HL-60 (cell line): Measurements from ENCODE around the gene DDX59.

Experiments
- DNase-seq, 2 experiments: peaks; one replicate each; pipeline ENCODE4 v3.0.0-alpha.2; 2010 to 2020; ENCODE audit warnings: low read depth in 1 of 2, low spot score in 1 of 2
- H3K27ac ChIP-seq: fragments of 250-450 bp; sonication (Bioruptor Pico); replicated peaks from 2 replicates; pipeline ENCODE4 v1.5.1; 2020; ENCODE audit warnings: mild to moderate bottlenecking, moderate library complexity
- H3K27me3 ChIP-seq: fragments of 250-450 bp; sonication (Bioruptor Pico); 2 replicates; pipeline ENCODE4 v1.5.1; 2021; ENCODE audit warnings: mild to moderate bottlenecking, moderate library complexity; ENCODE audit not compliant: insufficient read depth, poor library complexity, severe bottlenecking
- H3K4me3 ChIP-seq: replicated peaks from 2 replicates; pipeline ENCODE4 v1.5.1; 2011; ENCODE audit warnings: mild to moderate bottlenecking, control low read depth, low read length; ENCODE audit not compliant: insufficient read depth
- GABPA ChIP-seq: IDR thresholded peaks from 2 replicates; pipeline ENCODE4 v1.6.1; 2012; ENCODE audit warnings: low read depth
- POLR2AphosphoS5 ChIP-seq: IDR thresholded peaks from 2 replicates; pipeline ENCODE4 v1.6.1; 2012; ENCODE audit warnings: low read depth
- SPI1 ChIP-seq: IDR thresholded peaks from 2 replicates; pipeline ENCODE4 v1.6.1; 2012; ENCODE audit warnings: low read depth, mild to moderate bottlenecking, borderline replicate concordance
- TF ChIP-seq, protein P1 (sequence below): IDR thresholded peaks from 2 replicates; pipeline ENCODE4 v1.6.1; 2012; ENCODE audit warnings: low read depth; ENCODE audit not compliant: insufficient replicate concordance
- TF ChIP-seq, protein P2 (sequence below): IDR thresholded peaks from one replicate; pipeline ENCODE4 v1.5.1; 2011; ENCODE audit warnings: low read length, control low read depth, inconsistent platforms; ENCODE audit not compliant: insufficient read depth

Gene DDX59

DNA sequence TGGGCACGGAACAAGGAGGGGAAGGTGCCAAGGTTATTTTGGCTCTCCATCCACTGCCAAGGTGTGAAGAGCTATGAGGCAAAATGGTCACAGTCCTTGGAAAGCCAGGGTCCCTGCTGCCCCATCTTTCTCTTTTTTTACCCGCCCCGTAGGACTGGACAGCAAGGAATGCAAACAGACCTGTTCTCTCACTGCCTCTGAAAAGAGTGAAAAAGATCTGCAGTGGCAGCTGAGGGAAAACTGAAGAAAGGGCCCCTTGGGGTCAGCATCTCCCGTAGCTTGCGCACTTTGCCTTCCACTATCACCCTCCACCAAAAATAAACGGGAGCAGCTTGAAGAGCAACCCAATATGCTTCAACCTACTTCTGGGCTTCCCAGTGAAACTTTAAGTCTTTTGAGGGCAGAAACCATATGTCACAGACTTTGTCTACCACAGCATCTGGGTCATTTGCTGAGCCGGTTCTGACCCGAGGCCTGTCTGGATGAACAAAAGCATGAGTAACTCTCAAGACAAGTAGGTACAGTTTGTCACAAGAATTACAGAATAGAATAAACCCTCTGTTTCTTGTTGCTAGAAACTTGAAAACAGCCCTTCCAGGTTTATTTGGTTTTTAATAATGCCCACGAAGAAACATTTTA is 39.7 kb downstream of the DDX59 start:
- no peak overlapping the region for H3K27ac ChIP-seq
- DNase-seq: no peak
- TF ChIP-seq GABPA: no peak
- no peak for TF ChIP-seq SPI1
- no peak for TF ChIP-seq POLR2AphosphoS5
- TF ChIP-seq, protein P1, sequence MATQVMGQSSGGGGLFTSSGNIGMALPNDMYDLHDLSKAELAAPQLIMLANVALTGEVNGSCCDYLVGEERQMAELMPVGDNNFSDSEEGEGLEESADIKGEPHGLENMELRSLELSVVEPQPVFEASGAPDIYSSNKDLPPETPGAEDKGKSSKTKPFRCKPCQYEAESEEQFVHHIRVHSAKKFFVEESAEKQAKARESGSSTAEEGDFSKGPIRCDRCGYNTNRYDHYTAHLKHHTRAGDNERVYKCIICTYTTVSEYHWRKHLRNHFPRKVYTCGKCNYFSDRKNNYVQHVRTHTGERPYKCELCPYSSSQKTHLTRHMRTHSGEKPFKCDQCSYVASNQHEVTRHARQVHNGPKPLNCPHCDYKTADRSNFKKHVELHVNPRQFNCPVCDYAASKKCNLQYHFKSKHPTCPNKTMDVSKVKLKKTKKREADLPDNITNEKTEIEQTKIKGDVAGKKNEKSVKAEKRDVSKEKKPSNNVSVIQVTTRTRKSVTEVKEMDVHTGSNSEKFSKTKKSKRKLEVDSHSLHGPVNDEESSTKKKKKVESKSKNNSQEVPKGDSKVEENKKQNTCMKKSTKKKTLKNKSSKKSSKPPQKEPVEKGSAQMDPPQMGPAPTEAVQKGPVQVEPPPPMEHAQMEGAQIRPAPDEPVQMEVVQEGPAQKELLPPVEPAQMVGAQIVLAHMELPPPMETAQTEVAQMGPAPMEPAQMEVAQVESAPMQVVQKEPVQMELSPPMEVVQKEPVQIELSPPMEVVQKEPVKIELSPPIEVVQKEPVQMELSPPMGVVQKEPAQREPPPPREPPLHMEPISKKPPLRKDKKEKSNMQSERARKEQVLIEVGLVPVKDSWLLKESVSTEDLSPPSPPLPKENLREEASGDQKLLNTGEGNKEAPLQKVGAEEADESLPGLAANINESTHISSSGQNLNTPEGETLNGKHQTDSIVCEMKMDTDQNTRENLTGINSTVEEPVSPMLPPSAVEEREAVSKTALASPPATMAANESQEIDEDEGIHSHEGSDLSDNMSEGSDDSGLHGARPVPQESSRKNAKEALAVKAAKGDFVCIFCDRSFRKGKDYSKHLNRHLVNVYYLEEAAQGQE: no peak
- TF ChIP-seq, protein P2, sequence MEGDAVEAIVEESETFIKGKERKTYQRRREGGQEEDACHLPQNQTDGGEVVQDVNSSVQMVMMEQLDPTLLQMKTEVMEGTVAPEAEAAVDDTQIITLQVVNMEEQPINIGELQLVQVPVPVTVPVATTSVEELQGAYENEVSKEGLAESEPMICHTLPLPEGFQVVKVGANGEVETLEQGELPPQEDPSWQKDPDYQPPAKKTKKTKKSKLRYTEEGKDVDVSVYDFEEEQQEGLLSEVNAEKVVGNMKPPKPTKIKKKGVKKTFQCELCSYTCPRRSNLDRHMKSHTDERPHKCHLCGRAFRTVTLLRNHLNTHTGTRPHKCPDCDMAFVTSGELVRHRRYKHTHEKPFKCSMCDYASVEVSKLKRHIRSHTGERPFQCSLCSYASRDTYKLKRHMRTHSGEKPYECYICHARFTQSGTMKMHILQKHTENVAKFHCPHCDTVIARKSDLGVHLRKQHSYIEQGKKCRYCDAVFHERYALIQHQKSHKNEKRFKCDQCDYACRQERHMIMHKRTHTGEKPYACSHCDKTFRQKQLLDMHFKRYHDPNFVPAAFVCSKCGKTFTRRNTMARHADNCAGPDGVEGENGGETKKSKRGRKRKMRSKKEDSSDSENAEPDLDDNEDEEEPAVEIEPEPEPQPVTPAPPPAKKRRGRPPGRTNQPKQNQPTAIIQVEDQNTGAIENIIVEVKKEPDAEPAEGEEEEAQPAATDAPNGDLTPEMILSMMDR: no peak
- H3K4me3 ChIP-seq: no peak overlapping the region
- no peaks in the 10 kb centered on the region for H3K27me3 ChIP-seq

DNA sequence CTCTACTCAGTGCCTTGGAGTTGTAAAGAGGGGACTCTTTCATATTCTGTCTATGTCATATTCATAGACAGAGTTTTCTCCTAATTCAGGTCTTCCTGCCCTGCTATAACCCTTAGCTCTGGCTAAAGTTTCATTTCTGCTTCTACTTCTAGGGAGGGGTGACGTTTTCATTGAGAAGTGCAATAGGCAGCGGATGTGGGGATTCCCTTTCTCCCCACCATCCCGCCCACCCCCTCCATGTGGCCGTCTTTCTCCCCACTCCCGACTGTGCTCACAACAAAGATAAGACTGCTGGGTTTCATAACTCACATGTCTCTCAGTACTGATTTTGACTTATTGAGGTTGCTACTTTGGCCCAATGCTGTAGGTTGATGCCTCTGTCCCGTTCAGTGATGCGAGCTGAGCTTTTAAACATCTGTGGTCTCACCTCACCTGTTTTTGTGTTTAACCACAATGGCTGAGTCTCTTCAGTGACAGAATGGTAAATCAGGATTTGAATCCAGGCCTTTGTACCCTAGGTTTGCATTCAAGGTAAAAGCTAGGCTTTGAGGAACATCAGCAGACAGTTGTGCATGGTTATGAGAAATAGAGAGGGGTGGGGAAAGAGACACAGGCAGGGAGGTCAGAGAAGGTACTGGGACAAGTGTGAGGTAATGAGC is 41.4 kb downstream of the DDX59 start:
- Histone ChIP-seq H3K4me3 (no peak overlapping the region), H3K27ac (no peak overlapping the region), H3K27me3 (no peaks in the 10 kb centered on the region)
- DNase-seq: no peak
- TF ChIP-seq GABPA (no peak), POLR2AphosphoS5 (no peak), SPI1 (no peak)
- TF ChIP-seq, protein P2: no peak
- TF ChIP-seq, protein P1: no peak

DNA sequence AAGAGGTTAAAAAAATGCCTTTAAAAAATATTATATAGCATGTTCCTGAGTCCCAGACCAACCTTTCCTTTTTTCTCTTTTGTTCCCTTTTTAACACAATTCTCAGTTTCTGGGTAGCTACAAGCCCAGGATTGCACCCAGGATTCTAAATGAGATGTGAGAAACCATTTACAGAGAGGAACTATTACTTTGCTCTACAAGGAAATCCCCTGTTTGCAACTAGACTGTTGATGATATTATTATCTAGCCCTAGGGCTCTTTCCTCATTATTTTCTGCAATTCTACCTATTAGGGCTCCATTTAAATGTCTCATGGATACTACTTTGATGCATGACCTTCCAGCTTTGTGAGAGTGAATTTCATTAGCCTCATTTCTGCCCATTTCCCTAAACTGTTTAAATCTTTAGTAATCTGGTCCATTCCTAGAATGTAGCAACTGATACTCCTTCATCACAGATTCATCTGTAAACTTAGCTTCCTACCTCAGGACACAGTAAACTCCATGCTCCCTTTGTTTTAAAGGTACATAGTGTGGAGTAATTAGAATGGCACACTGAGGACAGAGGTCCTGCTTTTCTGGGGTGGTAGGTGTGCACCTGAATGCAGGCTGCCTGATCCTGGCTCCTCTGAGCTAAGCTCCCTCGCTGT is 42.0 kb downstream of the DDX59 start:
- Histone ChIP-seq H3K27ac (no peak overlapping the region), H3K4me3 (no peak overlapping the region), H3K27me3 (no peaks in the 10 kb centered on the region)
- no peak for DNase-seq
- TF ChIP-seq, protein P1: no peak
- no peak for TF ChIP-seq SPI1
- no peak for TF ChIP-seq POLR2AphosphoS5
- TF ChIP-seq GABPA: no peak
- TF ChIP-seq, protein P2: no peak
